Activated CD8-positive, alpha-beta memory T cell treated with anti-CD3 and anti-CD28 coated beads, Interleukin-2, amount 50 U/mL, for 24 hours (primary cell): Measurements from ENCODE around the gene CEP83.

Experiments used
- DNase-seq: peaks from one replicate; pipeline ENCODE4 v3.0.0-alpha.2; 2020; ENCODE audit errors: extremely low read depth

Gene CEP83

GRCh38 chr12:94269316-94269999, 190.2 kb downstream of the CEP83 start:
- DNase-seq: no peak

- DNase-seq: no peak
Measured at GRCh38 chr12:94267921-94268471, 191.7 kb downstream of the CEP83 start.

GRCh38 chr12:94267537-94267872, 192.2 kb downstream of the CEP83 start:
- no peak for DNase-seq

GRCh38 chr12:94266796-94267536, 192.7 kb downstream of the CEP83 start:
- no peak for DNase-seq

GRCh38 chr12:94265966-94266745, 193.5 kb downstream of the CEP83 start:
- no peak for DNase-seq

GRCh38 chr12:94265539-94265938, 194.1 kb downstream of the CEP83 start:
- DNase-seq: no peak

- DNase-seq: no peak
Measured at GRCh38 chr12:94264736-94265485, 194.8 kb downstream of the CEP83 start.

GRCh38 chr12:94263905-94264561, 195.6 kb downstream of the CEP83 start:
- no peak for DNase-seq

- DNase-seq: peak; percentile 15
Measured at GRCh38 chr12:94263011-94263811, 196.5 kb downstream of the CEP83 start.

- peak; percentile 42 for DNase-seq
Measured at GRCh38 chr12:94262228-94263010, 197.2 kb downstream of the CEP83 start.

- no peak for DNase-seq
Measured at GRCh38 chr12:94261786-94262185, 197.9 kb downstream of the CEP83 start.

GRCh38 chr12:94261119-94261518, 198.5 kb downstream of the CEP83 start:
- DNase-seq: no peak

GRCh38 chr12:94260717-94261116, 198.9 kb downstream of the CEP83 start:
- no peak for DNase-seq

- no peak for DNase-seq
Measured at GRCh38 chr12:94260017-94260416, 199.7 kb downstream of the CEP83 start.

GRCh38 chr12:94258593-94258992, 201.1 kb downstream of the CEP83 start:
- no peak for DNase-seq
